ENCODE data around the gene ZNF80.

DNA sequence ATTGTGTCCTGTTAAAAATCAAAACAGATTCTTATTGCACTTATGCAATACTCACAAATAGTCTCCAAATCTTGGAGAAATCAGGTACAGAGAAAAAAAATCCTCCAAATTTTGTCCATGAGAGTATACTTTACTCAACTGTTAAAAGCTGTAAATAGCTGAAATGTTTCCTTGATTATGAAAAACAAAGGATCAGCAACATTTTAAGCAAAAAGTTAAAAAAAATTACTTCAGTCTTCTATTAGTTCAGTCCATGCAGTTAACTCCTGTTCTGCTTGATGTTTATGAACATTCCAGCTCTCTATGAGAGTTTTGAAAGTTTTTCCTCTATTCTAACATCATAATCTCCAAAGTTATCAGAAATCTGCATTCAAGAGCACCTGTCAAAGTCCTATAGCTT is 22.8 kb upstream of the ZNF80 start:
- TF ChIP-seq PHB2 (IDR thresholded peaks at IDR 0.05; ENCODE audit: partially characterized antibody) (no peak), ZNF10 (CRISPR knock-in tag; IDR thresholded peaks at IDR 0.05; ENCODE audit: borderline replicate concordance, low read depth) (no peak), ZNF558 (CRISPR knock-in tag; IDR thresholded peaks at IDR 0.05; ENCODE audit: borderline replicate concordance) (no peak), ZBTB21 (CRISPR knock-in tag; IDR thresholded peaks at IDR 0.05) (no peak), POLR2G (IDR thresholded peaks at IDR 0.05; ENCODE audit: low read depth, low read length) (no peak)
- TF ChIP-seq, protein P1, sequence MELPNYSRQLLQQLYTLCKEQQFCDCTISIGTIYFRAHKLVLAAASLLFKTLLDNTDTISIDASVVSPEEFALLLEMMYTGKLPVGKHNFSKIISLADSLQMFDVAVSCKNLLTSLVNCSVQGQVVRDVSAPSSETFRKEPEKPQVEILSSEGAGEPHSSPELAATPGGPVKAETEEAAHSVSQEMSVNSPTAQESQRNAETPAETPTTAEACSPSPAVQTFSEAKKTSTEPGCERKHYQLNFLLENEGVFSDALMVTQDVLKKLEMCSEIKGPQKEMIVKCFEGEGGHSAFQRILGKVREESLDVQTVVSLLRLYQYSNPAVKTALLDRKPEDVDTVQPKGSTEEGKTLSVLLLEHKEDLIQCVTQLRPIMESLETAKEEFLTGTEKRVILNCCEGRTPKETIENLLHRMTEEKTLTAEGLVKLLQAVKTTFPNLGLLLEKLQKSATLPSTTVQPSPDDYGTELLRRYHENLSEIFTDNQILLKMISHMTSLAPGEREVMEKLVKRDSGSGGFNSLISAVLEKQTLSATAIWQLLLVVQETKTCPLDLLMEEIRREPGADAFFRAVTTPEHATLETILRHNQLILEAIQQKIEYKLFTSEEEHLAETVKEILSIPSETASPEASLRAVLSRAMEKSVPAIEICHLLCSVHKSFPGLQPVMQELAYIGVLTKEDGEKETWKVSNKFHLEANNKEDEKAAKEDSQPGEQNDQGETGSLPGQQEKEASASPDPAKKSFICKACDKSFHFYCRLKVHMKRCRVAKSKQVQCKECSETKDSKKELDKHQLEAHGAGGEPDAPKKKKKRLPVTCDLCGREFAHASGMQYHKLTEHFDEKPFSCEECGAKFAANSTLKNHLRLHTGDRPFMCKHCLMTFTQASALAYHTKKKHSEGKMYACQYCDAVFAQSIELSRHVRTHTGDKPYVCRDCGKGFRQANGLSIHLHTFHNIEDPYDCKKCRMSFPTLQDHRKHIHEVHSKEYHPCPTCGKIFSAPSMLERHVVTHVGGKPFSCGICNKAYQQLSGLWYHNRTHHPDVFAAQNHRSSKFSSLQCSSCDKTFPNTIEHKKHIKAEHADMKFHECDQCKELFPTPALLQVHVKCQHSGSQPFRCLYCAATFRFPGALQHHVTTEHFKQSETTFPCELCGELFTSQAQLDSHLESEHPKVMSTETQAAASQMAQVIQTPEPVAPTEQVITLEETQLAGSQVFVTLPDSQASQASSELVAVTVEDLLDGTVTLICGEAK (IDR thresholded peaks at IDR 0.05) = no peak
- TF ChIP-seq, protein P1 (CRISPR knock-in tag; IDR thresholded peaks at IDR 0.05) = no peak

All from HepG2 (cell line).